HG03103 (cell line): Measurements from ENCODE around the gene CHERP.
"Not testable (repeated sequence)": the region's sequence is repeated elsewhere in the genome, so short reads cannot be mapped to it uniquely, and the experiment has no call there.

Source experiments
- ATAC-seq: cut with Tn5 transposase; IDR thresholded peaks from one replicate; pipeline ENCODE4 v1.9.1; 2021; ENCODE audit warnings: low read depth; ENCODE audit not compliant: unreplicated experiment

Gene CHERP

DNA sequence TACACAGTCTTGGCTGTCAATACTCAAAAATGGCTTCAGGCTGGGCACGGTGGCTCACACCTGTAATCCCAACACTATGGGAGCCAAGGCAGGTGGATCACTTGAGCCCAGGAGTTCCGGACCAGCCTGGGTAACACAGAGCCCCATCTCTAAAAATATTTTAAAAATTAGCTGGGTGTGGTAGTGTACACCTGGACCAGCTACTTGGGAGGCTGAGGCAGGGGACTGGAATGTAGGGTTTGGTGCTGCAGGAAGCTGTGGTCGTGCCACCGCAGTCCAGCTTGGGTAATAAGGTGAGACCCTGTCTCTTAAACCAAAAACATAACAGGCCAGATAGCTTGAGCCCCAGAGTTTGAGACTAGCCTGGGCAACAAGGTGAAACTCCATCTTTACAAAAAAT, 6.7 kb upstream of the CHERP start:
- no peak for ATAC-seq

DNA sequence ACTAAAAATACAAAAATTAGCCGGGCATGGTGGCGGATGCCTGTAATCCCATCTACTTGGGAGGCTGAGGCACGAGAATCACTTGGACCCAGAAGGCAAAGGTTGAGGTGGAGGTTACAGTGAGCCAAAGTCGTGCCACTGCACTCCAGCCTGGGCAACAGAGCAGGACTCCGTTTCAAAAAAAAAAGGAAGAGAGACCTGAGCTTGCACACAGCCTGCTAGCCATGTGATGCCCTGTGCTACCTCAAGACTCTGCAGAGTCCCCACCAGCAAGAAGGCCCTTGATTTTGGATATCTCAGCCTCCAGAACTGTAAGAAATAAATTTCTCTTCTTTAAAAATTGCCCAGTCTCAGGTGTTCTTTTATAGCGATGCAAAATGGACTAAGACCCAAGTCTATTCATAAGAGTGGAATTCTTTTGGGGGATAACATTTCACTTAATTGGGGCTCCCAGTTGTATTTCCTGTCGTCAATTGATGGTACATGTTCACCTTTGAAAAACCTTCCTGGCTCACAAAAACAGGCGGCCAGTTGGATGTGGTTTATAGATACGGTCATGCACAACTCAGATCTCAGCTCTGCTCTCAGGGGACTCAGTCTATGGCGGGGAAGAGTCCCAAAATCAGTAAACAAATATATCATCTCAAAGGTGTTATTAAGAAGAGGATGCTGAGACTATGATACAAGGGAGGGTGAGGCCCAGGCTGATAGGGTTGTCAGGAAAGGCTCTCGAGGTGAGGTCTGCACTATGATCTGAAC, 2.4 kb upstream of the CHERP start:
- no peak for ATAC-seq

DNA sequence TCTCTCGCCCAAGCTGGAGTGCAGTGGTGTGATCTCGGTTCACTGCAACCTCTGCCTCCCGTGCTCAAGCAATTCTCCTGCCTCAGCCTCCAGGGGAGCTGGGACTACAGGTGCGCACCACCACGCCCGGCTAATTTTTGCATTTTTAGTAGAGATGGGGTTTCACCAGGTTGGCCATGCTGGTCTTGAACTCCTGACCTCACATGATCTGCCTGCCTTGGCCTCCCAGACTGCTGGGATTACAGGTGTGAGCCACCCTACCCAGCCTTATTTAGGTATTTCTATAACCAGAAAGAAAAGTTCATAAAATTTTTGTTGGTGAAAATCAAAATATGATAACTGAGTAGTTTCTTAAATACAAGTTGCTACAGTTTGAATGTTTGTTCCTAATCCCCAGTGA, 1.5 kb upstream of the CHERP start:
- not testable (repeated sequence) for ATAC-seq

- ATAC-seq, result no peak
These were observed 754 bp upstream of the CHERP start for GRCh38 chr19:16542910-16543472.

- ATAC-seq, result no peak
These were observed 652 bp downstream of the CHERP start for GRCh38 chr19:16541526-16542044.

GRCh38 chr19:16540948-16541347, 1.3 kb downstream of the CHERP start:
- no peak for ATAC-seq

GRCh38 chr19:16537111-16537510, 5.1 kb downstream of the CHERP start:
- no peak for ATAC-seq

GRCh38 chr19:16536130-16536529, 6.1 kb downstream of the CHERP start:
- ATAC-seq, result no peak

DNA sequence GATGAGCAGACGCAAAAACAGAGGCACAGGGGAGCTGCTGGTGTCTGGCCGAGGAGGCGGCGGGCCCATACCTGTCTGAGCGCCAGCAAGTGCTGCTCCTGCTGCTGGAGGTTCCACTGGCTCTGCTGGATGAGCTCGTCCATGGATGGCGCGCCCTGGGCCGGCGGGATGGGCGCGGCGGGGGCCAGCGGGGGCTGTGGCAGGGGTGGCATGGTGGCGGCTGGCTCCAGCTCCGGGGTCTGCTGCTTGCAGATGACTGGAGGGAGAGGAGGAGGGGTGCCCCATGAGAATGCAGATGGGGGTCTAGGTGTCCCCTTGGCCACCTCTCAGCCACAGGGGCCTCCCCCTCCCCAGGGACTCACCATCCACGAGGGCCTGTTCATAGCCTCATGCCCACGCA, 6.9 kb downstream of the CHERP start:
- ATAC-seq, result no peak

GRCh38 chr19:16532440-16533234, 9.6 kb downstream of the CHERP start:
- no peak for ATAC-seq

- no peak for ATAC-seq
These were observed 10.9 kb downstream of the CHERP start for GRCh38 chr19:16531380-16531669.

DNA sequence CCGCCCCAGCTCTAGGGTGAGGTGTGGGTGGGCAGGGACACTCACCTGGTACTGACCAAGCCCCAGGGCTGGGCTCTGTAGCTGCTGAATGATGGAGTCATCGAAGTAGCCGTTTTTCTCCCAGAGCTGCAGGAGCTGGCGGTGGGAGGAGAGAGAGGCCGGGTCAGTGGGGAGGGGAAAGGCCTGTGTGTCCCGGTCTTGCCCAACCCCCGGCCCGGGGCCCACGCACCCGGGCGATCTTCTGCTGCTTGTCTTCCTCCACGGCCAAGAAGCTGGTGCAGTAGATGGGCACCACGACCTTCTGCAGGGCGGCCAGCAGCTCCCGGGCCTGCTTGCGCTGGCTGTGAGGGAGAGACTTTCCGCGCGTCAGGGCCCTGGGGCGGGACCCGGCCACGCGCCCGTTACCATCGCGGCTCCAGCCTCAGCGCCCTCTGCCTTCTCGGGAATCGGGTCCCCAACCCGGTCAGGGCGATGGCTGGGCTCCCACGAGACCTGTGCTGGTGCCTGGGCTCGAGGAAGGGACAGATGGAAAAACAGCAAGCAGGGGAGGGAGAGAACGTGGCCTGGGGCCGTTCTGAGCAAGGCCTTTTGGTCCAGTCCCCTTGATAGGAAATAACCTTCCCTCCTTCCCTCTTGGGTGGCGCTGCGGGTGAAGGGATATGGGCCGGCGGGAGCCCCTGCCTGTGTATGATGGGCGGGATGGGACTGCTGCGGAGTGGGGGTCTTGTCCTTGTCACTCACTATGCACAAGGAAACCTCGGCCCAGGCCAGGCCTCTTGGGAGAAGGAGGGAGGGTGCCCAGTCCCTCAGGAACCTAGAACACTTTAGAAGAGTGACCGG, 11.5 kb downstream of the CHERP start:
- no peak for ATAC-seq

DNA sequence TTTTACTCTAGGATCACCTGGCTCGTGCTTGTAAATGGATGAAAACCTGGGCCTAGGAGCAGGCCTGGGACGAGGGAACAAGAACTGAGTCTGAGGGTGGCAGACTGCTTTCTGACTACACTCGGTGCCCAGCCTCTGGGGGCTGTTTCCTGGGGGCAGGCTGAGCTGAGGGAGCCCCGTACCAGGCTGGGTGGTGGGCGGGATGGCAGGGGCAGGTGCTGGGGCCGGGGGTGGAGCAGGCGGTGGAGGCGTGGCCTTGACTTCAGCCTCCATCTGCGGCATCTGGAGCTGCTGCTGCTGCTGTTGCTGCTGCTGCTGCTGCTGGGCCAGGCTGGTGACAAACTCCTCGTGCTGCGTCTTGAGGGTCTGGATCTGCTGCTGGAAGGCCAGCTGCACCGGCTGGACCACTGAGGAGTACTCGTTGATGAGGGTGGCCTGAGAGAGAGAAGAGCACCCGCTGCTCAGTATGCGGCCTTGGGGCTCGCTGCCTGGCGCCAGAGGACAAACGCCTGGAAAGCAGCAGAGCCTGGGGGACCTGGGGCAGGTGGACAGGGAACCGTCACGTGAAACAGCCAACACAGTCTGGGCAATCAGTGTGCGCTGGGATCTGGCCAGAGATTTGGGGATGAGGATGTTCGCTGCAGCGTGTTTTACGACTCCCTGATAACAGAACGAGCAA, 12.6 kb downstream of the CHERP start:
- ATAC-seq, result no peak

DNA sequence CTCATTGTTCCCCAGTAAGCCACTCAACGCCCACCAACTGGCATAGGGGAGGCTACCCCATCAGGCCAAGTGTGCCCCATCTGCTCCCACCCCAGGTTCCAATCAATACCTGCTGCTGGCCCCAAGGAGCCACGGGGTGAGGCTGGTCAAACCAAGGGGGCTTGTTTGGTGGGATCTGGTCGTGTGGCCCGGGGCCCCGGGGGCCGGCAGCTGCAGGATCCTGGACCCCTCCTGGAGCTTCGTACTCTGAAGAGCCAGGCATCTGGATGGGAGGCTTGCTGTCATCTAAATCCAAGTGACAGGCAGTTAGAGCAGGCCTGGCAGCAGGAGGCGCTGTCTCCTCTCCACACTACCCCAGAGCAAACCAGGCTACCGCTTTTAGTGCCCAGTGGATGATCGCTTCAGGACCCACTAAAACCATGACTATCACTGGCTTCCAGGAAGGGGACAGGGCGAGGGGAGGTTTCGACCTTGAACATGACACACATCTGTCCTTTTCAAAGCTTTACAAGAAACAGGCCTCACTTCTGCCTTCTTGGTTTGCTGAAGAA, 14.2 kb downstream of the CHERP start:
- no peak for ATAC-seq

- ATAC-seq, result no peak
These were observed 14.8 kb downstream of the CHERP start for GRCh38 chr19:16527334-16527935.

- ATAC-seq, result no peak
These were observed 16.3 kb downstream of the CHERP start for GRCh38 chr19:16525751-16526481.

GRCh38 chr19:16524991-16525734, 17.1 kb downstream of the CHERP start:
- no peak for ATAC-seq
